ENCODE results near the gene EXOC6B. TPM values are rescaled to one million over a fixed set of nuclear protein-coding genes. Genes with fewer than 3 reads are reported as not detected.

The EXOC6B gene
- total RNA-seq, 4 donors from 2014 or later, result 22.6 to 47.3 (median 32.5) TPM

DNA sequence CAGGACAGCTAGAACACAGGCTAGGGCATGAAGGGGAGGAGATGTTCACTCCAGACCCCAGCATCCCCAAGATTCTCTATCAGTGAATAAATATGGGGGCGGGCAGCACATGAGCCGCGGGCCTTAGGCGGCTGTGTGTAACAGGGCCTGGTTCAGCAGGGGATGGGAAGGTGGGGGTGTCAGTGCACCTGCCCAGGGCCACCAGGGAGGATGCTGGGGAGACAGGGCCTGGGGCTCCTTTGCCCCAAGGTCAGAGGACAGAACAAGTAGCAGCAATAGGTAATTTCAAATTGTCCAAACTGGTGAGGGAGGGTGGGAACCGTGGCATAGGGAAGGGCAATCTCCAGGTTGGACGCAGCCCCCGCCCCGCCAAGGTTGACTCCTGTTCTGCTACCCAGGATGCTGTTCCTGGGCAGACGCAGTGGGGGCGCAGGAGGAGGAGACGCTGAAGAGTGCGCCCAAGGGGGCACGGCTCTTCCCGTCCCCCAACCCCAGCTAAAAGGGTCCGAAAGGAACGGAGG lies 694.4 kb downstream of the EXOC6B start:
- DNase-seq, result no peak
- Histone ChIP-seq H3K4me3 (replicated peaks in 1 of 3) (no peak overlapping the region), H3K9me3 (no peaks in the 10 kb centered on the region), H3K27ac (no peak overlapping the region), H3K27me3 (no peaks in the 10 kb centered on the region), H3K4me1 (peaks cover 15 to 21% of the 10 kb centered on the region in 2 donors), H3K36me3 (peaks cover 0 to 4% of the 10 kb centered on the region in 2 donors)
- intact Hi-C loops (cut with DNase I), result loop anchor here (10.0 kb wide), 2 partner anchors 517 to 577 kb away; no protein-coding TSS in a partner anchor
- no peak for TF ChIP-seq POLR2A (IDR thresholded peaks at IDR 0.05)
- TF ChIP-seq, protein P1, sequence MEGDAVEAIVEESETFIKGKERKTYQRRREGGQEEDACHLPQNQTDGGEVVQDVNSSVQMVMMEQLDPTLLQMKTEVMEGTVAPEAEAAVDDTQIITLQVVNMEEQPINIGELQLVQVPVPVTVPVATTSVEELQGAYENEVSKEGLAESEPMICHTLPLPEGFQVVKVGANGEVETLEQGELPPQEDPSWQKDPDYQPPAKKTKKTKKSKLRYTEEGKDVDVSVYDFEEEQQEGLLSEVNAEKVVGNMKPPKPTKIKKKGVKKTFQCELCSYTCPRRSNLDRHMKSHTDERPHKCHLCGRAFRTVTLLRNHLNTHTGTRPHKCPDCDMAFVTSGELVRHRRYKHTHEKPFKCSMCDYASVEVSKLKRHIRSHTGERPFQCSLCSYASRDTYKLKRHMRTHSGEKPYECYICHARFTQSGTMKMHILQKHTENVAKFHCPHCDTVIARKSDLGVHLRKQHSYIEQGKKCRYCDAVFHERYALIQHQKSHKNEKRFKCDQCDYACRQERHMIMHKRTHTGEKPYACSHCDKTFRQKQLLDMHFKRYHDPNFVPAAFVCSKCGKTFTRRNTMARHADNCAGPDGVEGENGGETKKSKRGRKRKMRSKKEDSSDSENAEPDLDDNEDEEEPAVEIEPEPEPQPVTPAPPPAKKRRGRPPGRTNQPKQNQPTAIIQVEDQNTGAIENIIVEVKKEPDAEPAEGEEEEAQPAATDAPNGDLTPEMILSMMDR (IDR thresholded peaks at IDR 0.05), result no peak
- WGBS, 2 donors, result 96% methylated on average over 16 of the region's 16 CpGs

DNA sequence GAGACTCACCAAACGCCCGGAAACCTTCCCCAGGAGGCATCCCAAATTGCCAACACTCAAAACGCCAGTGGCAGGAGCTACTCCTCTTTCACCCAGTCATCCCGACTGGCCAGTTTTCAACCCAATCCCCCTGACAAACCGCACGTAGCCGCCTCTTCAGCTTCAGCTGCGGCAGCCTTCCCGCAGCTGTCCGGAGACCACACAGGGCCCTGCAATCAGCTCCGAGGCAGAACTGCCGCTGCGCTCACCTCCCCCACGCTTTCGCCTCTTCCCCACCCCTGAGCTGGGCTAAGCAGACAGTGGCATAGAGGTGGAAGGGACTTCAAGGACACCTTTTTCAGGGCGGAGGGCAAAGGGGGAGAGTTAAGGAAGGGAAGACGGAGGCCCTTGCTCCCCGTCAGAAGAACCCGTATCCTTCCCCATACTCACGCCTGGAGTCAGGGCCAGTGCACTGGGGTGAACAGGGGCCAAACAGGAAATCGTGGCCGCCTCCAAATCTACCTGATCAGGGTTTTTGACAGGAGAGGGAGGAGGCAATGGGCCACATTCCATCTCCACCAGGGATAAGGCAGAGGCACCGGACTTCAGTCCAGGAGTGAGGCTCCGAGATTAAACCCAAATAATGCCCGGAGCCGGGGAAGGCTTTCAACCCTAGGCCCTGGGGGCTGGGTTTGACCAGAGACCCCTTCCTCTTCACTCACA lies 695.0 kb downstream of the EXOC6B start:
- Histone ChIP-seq H3K9me3 (no peaks in the 10 kb centered on the region), H3K4me1 (peaks cover 9 to 15% of the 10 kb centered on the region in 2 donors), H3K4me3 (replicated peaks in 1 of 3) (no peak overlapping the region), H3K27ac (no peak overlapping the region), H3K36me3 (peaks cover 0 to 4% of the 10 kb centered on the region in 2 donors), H3K27me3 (no peaks in the 10 kb centered on the region)
- no peak for TF ChIP-seq POLR2A (IDR thresholded peaks at IDR 0.05)
- TF ChIP-seq, protein P1 (IDR thresholded peaks at IDR 0.05), result no peak
- intact Hi-C loops (cut with DNase I), result loop anchor here (10.0 kb wide), 2 partner anchors 516 to 576 kb away; no protein-coding TSS in a partner anchor
- no peak for DNase-seq
- WGBS, 2 donors, result 74 to 79% methylated on average over 24 to 26 of the region's 26 CpGs

DNA sequence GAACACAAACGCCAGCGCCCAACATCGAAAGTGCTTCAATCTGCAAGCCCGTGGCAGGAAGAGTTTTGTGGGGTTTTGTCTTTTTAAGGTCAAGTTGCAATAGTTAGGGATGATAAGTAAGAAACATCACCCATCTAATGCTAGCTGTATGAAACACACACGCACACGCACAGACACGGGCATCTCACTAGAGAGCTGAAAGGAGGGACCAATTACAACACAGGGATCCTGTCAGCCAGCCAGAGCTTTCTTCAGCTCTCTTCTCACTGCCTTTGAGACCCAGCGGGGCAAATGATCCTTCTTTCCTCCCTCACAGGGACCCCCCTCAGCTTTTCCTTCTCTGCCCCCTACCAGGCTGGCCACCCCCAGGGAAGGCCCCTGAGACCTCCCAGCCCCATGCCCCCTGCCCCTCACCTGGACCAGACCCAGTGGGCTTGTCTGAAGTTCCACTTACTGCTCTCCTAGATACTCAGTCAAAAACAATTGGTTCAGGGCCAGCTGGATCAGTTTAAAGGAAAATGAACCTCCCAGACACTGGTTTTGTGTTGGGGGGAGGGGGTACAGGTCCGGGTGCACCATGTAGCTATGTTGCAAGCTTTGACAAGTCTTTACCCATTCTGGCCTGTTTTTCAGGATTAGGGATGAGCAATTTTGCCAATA lies 696.0 kb downstream of the EXOC6B start:
- DNase-seq, result peak; percentile 69 to 72
- no peak overlapping the region for H3K4me3 ChIP-seq (replicated peaks in 1 of 3)
- intact Hi-C loops (cut with DNase I), result loop anchor here (10.0 kb wide), 2 partner anchors 515 to 575 kb away; no protein-coding TSS in a partner anchor
- no peaks in the 10 kb centered on the region for H3K9me3 ChIP-seq
- no peaks in the 10 kb centered on the region for H3K27me3 ChIP-seq
- TF ChIP-seq, protein P1 (IDR thresholded peaks at IDR 0.05), result no peak
- no peak for TF ChIP-seq POLR2A (IDR thresholded peaks at IDR 0.05)
- H3K36me3 ChIP-seq, result peaks cover 0 to 4% of the 10 kb centered on the region in 2 donors
- H3K27ac ChIP-seq, result peak overlapping the region in 1 of 3 donors; percentile 1
- H3K4me1 ChIP-seq, result peaks cover 7 to 10% of the 10 kb centered on the region in 2 donors
- 50 to 56% methylated on average over 9 of the region's 9 CpGs for WGBS, 2 donors

DNA sequence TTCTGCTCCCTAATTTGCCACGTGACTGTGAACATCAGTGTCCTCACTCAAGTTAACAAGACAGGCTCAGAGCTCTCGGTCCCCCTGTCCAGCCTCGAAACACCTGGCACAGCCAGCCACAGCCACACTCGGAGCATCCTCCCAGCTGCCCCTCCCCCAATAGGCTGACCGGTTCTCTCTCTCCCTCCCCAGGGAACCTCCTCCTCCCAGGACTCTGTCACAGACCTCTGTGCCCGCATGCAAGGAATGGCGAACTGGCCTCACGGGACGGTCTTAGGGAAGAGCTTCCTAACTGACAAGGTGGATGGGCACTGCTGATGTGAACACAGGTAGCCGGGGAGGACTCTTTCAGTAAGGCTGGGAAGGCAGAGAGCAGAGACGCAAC lies 697.0 kb downstream of the EXOC6B start:
- Histone ChIP-seq H3K4me1 (peaks cover 7 to 10% of the 10 kb centered on the region in 2 donors), H3K9me3 (no peaks in the 10 kb centered on the region), H3K27ac (no peak overlapping the region), H3K36me3 (peaks cover 0 to 4% of the 10 kb centered on the region in 2 donors), H3K4me3 (replicated peaks in 1 of 3) (no peak overlapping the region), H3K27me3 (no peaks in the 10 kb centered on the region)
- TF ChIP-seq, protein P1 (IDR thresholded peaks at IDR 0.05), result no peak
- no peak for TF ChIP-seq POLR2A (IDR thresholded peaks at IDR 0.05)
- 80 to 86% methylated on average over 9 to 11 of the region's 11 CpGs for WGBS, 2 donors
- no peak for DNase-seq
- intact Hi-C loops (cut with DNase I), result no loop called here
